ENCODE results near the gene SLC1A7.

- no peak for TF ChIP-seq RAD21 (IDR thresholded peaks at IDR 0.05; ENCODE audit: low read depth)
- no peak for TF ChIP-seq EZH2 (IDR thresholded peaks at IDR 0.05)
- TF ChIP-seq, protein P1, sequence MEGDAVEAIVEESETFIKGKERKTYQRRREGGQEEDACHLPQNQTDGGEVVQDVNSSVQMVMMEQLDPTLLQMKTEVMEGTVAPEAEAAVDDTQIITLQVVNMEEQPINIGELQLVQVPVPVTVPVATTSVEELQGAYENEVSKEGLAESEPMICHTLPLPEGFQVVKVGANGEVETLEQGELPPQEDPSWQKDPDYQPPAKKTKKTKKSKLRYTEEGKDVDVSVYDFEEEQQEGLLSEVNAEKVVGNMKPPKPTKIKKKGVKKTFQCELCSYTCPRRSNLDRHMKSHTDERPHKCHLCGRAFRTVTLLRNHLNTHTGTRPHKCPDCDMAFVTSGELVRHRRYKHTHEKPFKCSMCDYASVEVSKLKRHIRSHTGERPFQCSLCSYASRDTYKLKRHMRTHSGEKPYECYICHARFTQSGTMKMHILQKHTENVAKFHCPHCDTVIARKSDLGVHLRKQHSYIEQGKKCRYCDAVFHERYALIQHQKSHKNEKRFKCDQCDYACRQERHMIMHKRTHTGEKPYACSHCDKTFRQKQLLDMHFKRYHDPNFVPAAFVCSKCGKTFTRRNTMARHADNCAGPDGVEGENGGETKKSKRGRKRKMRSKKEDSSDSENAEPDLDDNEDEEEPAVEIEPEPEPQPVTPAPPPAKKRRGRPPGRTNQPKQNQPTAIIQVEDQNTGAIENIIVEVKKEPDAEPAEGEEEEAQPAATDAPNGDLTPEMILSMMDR (IDR thresholded peaks at IDR 0.05 in 2 of 3, conservative IDR thresholded peaks at IDR 0.05 in 1 of 3; ENCODE audit: borderline replicate concordance in 1 of 3, insufficient read depth in 1 of 3, low read depth in 2 of 3, low read length in 2 of 3): no peak
- no peak for TF ChIP-seq CEBPB (IDR thresholded peaks at IDR 0.05; ENCODE audit: low read depth)
- TF ChIP-seq, protein P2, sequence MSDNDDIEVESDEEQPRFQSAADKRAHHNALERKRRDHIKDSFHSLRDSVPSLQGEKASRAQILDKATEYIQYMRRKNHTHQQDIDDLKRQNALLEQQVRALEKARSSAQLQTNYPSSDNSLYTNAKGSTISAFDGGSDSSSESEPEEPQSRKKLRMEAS (IDR thresholded peaks at IDR 0.05): no peak
- no peak for TF ChIP-seq POLR2AphosphoS5 (IDR thresholded peaks at IDR 0.05; ENCODE audit: low read depth, low read length)
- no peak for TF ChIP-seq ELF1 (IDR thresholded peaks at IDR 0.05; ENCODE audit: borderline replicate concordance, low read depth)
- TF ChIP-seq POLR2A (IDR thresholded peaks at IDR 0.05; ENCODE audit: borderline replicate concordance, extremely low read depth, insufficient read depth, insufficient read length): no peak
- TF ChIP-seq REST (IDR thresholded peaks at IDR 0.05; ENCODE audit: low read depth): no peak
- no peak for TF ChIP-seq EGR1 (IDR thresholded peaks at IDR 0.05; ENCODE audit: low read depth)
- TF ChIP-seq SIN3A (IDR thresholded peaks at IDR 0.05; ENCODE audit: low read depth): no peak
- no peak for TF ChIP-seq TCF7L2 (IDR thresholded peaks at IDR 0.05; ENCODE audit: borderline replicate concordance, extremely low read depth, insufficient read depth, insufficient read length)
Measured at GRCh38 chr1:53190210-53190611, 47.8 kb upstream of the SLC1A7 start.

All from HCT116 (cell line).